AG20443 (cell line): ENCODE measurements around the gene MYO16.
A peak's percentile ranks its signal among the peaks of the same experiment; 100 is the strongest.
"Not testable (repeated sequence)": the region's sequence is repeated elsewhere in the genome, so short reads cannot be mapped to it uniquely, and the experiment has no call there.

Experiments
- DNase-seq: peaks from one replicate; pipeline ENCODE4 v3.0.0; 2012; ENCODE audit warnings: low spot score, mixed read lengths

Gene MYO16

GRCh38 chr13:109199280-109199679 is 569.9 kb downstream of the MYO16 start:
- no peak for DNase-seq

- no peak for DNase-seq
Measured at GRCh38 chr13:109200556-109200955, 571.1 kb downstream of the MYO16 start.

- DNase-seq, result no peak
Measured at GRCh38 chr13:109203587-109203986, 574.2 kb downstream of the MYO16 start.

DNA sequence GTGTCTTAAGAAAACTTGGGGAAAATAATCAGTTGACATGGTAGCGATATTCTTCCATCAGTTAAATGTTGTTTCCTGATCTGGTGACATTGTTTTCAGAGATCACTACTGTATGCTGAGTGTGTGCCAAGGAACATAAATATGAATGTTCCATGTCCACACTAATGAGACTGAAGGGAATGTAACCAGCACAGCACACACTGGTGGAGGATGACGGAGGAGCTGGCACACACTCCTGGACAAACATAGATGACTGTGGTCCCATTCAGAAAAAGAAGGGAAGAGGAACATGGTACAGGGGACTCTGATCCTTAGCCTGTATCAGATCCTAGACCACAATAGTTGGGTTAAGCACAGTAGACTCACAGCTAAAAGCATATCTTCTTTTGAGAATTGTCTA is 574.8 kb downstream of the MYO16 start:
- no peak for DNase-seq

GRCh38 chr13:109204657-109205056 is 575.2 kb downstream of the MYO16 start:
- no peak for DNase-seq

- DNase-seq, result no peak
Measured at GRCh38 chr13:109205315-109205714, 575.9 kb downstream of the MYO16 start.

- DNase-seq, result no peak
Measured at GRCh38 chr13:109206616-109207015, 577.2 kb downstream of the MYO16 start.

GRCh38 chr13:109207622-109208021 is 578.2 kb downstream of the MYO16 start:
- no peak for DNase-seq

DNA sequence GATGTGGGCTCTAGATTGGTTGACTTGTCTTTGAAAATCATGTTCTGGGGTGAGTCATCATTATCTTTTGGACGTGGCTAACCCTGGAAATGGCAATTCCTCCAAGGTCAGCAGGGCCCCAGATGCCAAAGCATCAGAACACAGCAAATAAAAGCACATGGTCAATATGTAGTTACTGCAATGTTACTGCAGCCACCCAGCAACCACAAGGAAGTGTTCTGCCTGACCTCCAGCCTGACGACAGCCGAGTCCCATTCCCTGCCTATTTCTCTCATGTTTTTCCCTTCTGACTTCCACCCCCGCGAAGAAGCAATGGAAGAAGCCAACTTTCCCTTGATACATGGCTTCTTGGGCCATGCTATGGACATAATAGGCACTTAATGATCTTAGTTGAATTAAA is 579.1 kb downstream of the MYO16 start:
- DNase-seq, result no peak

- DNase-seq, result no peak
Measured at GRCh38 chr13:109209526-109209925, 580.1 kb downstream of the MYO16 start.

- peak; percentile 53 for DNase-seq
Measured at GRCh38 chr13:109211616-109212015, 582.2 kb downstream of the MYO16 start.

DNA sequence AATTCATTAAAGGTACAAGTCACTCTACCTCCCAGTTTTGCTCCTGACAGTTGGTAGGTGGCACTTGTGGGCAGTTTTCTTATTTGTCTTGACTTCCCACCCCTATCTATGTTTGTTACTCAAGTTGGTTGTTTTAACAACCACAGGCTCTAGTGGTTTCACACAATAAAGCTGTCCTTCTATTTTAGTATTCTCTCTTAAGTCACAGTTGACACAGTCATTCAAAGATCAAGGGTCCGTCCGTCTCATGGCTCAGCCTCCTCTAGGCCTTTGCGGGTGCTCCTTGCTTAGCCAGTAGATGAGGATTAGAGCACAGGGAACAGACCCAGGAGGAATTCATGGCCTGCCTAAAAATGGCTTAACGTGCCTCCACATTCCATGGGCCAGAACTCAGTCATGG is 583.2 kb downstream of the MYO16 start:
- DNase-seq, result no peak

- no peak for DNase-seq
Measured at GRCh38 chr13:109213714-109214113, 584.3 kb downstream of the MYO16 start.

DNA sequence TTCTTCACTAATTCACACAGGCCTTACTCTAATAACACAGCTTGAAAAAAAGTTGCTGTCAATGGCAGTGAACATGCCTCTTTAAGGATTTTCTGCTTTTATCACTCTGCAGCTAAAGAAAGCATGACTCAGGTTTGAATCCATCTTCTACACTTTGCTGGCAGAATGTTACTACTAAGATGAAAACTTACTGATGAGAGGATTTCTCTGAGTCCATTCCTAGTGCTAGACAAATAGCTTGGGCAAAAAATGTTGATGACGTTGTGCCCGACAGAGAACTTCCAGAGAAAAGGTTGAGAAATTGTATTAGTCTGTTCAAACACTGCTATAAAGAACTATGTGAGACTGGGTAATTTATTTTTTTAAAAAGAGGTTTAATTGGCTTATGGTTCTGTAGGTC is 585.0 kb downstream of the MYO16 start:
- no peak for DNase-seq

- no peak for DNase-seq
Measured at GRCh38 chr13:109215377-109215776, 586.0 kb downstream of the MYO16 start.

DNA sequence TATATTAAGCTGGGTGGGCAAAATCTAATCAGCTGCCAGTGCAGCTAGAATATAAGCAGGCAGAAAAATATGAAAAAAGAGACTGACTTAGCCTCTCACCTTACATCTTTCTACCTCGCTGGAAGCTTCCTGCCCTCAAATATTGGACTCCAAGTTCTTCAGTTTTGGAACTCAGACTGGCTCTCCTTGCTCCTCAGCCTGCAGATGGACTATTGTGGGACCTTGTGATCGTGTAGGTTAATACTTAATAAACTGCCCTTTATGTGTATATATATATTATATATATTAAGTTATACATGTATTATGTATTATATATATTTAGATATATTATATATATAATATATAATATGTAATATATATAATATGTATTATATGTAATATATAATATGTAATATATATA is 588.1 kb downstream of the MYO16 start:
- not testable (repeated sequence) for DNase-seq

DNA sequence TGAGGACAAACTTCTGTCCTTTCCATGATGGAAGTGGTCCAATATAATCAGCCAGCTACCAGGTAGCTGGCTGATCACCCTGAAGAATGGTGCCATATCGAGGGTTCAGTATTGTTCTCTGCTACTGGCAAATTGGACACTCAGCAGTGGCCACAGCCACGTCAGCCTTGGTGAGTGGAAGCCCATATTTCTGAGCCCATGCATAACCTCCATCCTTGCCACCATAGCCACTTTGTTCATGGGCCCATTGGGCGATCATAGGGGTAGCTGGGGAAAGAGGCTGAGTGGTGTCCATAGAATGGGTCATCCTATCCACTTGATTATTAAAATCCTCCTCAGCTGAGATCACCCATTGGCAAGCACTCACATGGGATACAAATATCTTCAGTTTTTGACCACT is 591.2 kb downstream of the MYO16 start:
- DNase-seq, result no peak

GRCh38 chr13:109224033-109224432 is 594.6 kb downstream of the MYO16 start:
- no peak for DNase-seq

- peak; percentile 27 for DNase-seq
Measured at GRCh38 chr13:109226631-109227030, 597.2 kb downstream of the MYO16 start.

DNA sequence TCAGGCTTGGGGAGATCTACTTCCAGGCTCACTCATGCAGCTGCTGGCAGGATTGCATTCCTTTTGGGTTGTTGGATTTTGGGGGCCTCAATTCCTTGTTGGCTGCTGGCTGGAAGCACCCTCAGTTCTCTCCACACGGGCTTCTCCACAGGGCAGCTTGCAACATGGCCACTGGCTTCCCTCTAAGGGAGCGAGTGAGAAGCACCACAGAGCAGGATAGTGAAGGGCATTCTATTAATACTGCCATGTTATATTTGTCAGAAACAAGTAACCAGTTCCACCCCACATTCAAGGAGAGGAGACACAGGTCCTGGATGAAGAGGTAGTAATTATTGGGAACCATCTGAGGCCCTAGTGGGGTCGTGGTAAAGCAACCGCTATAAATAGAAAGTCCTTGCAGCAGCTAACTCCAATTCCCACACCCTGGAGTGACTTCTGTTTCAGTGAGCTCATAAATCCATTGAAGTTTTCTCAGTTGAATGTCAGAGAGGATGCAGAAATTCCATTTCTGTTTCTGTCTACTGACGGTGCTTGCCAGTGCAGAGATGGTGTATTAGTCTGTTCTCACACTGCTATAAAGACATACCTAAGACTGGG is 598.0 kb downstream of the MYO16 start:
- no peak for DNase-seq

- no peak for DNase-seq
Measured at GRCh38 chr13:109228211-109228610, 598.8 kb downstream of the MYO16 start.

DNA sequence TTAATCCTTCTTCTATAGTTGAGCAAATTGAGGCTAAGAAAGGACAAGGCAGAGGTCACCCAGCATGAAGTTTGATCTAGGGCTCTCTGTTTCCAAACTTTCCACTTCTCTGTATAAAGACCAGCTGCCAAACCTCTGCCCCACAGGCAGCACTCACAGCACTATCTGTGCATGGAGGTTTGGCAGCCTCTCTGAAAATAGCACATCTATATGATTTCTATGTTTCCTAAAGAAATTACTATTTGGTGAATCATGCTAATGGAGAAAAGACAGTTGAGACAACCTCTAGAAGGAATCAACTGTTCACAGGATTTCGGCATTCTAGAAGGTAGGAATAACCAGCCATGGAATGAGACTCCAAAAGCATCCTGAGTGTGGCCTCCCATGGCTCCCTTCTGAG is 602.5 kb downstream of the MYO16 start:
- DNase-seq, result no peak

DNA sequence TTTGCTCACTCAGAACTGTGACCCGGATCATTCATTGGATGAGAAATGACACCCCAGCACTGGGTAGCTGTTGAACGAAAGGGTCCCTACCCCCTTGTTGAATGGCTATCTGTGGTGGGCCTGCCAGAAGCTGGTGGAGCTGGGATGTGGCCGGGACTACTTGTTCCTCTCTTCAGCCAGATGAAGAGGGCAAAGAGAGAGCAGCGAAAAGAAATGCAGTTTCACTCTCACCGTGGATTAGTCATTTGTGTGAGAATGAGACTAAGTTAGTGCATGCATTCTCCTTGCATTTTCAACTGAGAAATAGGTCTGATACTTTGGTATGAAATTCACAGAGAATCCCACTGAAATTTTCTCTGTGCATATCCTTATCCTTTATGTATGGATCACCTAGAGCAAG is 603.9 kb downstream of the MYO16 start:
- no peak for DNase-seq

DNA sequence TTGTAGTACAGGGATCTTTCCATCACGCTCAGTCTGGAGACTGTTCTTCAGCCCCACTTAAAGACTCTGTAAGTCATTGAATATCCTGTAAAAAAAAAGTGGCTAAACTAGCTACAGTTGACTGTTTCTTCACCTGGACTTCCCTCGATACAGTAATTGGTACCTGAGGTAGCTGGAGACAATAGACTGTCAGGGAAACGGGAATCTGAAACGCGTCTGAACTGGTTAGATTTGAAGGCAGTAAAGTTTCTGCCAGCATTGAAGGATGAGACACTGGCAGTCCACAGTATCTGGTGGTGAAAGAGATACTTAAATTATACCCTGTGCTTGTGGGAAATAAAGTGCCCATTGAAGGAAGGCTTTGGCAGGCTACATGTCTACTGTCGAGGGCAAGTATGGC is 606.5 kb downstream of the MYO16 start:
- DNase-seq, result no peak

DNA sequence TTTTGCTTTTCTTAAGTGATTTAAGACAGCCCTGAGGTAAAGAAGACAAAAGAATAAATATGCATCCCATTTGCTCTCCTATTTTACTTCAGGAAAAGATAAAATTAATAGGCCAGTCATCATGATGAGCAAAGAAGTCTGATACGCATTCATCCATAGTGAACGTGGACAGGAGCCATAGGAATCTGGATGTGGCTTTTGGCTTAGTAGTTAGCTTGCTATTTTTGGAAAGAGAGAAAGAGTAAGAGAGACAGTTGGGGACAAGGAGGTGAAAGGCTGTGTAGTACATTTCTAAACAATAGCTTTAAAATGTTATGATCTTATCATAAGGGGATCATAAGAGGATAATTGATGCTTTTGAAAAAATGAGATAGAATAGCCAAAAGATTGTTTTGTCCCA is 611.7 kb downstream of the MYO16 start:
- no peak for DNase-seq
